Esophagus squamous epithelium (tissue), 5 donors: ENCODE measurements around the gene ORAI1. TPM values are rescaled to one million over a fixed set of nuclear protein-coding genes. Genes with fewer than 3 reads are reported as not detected.

Source experiments
- DNase-seq: peaks from one replicate; lab custom pipeline; 2025; lab: John Stamatoyannopoulos, UW
- H3K27ac ChIP-seq, 4 donors: fragments of 200-600 bp; sonication (generic); one replicate each; pipeline ENCODE4 v1.5.1; 2016 to 2019; ENCODE audit warnings: mild to moderate bottlenecking in 1 of 4
- H3K27me3 ChIP-seq, 4 donors: fragments of 200-600 bp; sonication (generic); 1 replicate in 3 of 4; 2 replicates in 1 of 4; pipeline versions ENCODE4 v1.5.1 to v1.6.0; 2017 to 2021; ENCODE audit warnings: antibody characterized with exemption in 1 of 4
- H3K36me3 ChIP-seq, 3 donors: fragments of 200-600 bp; sonication (generic); one replicate each; pipeline ENCODE4 v1.5.1; 2016 to 2019
- H3K4me1 ChIP-seq, 3 donors: fragments of 200-600 bp; sonication (generic); one replicate each; pipeline ENCODE4 v1.5.1; 2017 to 2019
- H3K4me3 ChIP-seq, 4 donors: fragments of 200-600 bp; sonication (generic); 1 replicate in 3 of 4; 2 replicates in 1 of 4; pipeline ENCODE4 v1.5.1; 2016 to 2019; ENCODE audit warnings: mild to moderate bottlenecking in 2 of 4, moderate library complexity in 1 of 4
- H3K9me3 ChIP-seq, 3 donors: fragments of 200-600 bp; sonication (generic); one replicate each; pipeline ENCODE4 v1.5.1; 2016 to 2019
- CTCF ChIP-seq, 6 experiments: fragments of 450-650 bp in 4 of 6; fragments of 200-600 bp in 2 of 6; sonication (generic) in 2 of 6; IDR thresholded peaks; one replicate each; pipeline ENCODE4 v1.5.1; 2016 to 2019; ENCODE audit warnings: antibody characterized with exemption in 6 of 6, mild to moderate bottlenecking in 4 of 6, moderate library complexity in 4 of 6
- POLR2A ChIP-seq, 4 donors: fragments of 450-650 bp; IDR thresholded peaks; one replicate each; pipeline ENCODE4 v1.6.1; 2017; ENCODE audit warnings: antibody characterized with exemption in 4 of 4, mild to moderate bottlenecking in 4 of 4, moderate library complexity in 3 of 4
- WGBS, 2 donors: methylation state at CpG; one replicate each; pipeline ENCODE4 v1.1.5; 2018; 5-methylcytosine and 5-hydroxymethylcytosine counted together
- intact Hi-C: fragments of 100-400 bp; cut with DNase I; formaldehyde crosslinking; loops from one replicate; pipeline ENCODE4 v1.15.0; 2022
- total RNA-seq, 4 donors: library from RNA; depleted of rRNA; stranded (reverse); fragments of >200 nt; gene quantifications; one replicate each; pipeline ENCODE4 v1.1.0, GENCODE V29; 2016
- donor health status: DM: yes; HTN: yes; CAD: no.

ORAI1 gene
- total RNA-seq, 4 donors from 2014 or later, result 4.4 to 7.9 (median 7.0) TPM

GRCh38 chr12:121608301-121608700 lies 18.0 kb upstream of the ORAI1 start:
- H3K4me3 ChIP-seq, result no peak overlapping the region
- no peak overlapping the region for H3K27ac ChIP-seq
- H3K9me3 ChIP-seq, result no peaks in the 10 kb centered on the region
- WGBS, 2 donors, result 81 to 93% methylated on average over 3 to 6 of the region's 6 CpGs
- DNase-seq, result no peak
- no peaks in the 10 kb centered on the region for H3K27me3 ChIP-seq
- intact Hi-C loops, result no loop called here
- TF ChIP-seq CTCF (IDR thresholded peaks at IDR 0.05) (no peak), POLR2A (IDR thresholded peaks at IDR 0.05) (no peak)
- H3K36me3 ChIP-seq, result no peaks in the 10 kb centered on the region
- peaks cover 0 to 20% (median 7%) of the 10 kb centered on the region in 3 donors for H3K4me1 ChIP-seq

GRCh38 chr12:121610239-121611149 lies 15.8 kb upstream of the ORAI1 start:
- Histone ChIP-seq H3K4me3 (peak overlapping the region in 1 of 4 donors; percentile 30), H3K4me1 (peaks cover 0 to 20% (median 7%) of the 10 kb centered on the region in 3 donors), H3K9me3 (no peaks in the 10 kb centered on the region), H3K36me3 (no peaks in the 10 kb centered on the region), H3K27ac (peak overlapping the region; percentile 30 to 72 (median 44)), H3K27me3 (no peaks in the 10 kb centered on the region)
- 23 to 33% methylated on average over 10 to 11 of the region's 11 CpGs for WGBS, 2 donors
- DNase-seq, result no peak
- TF ChIP-seq CTCF (IDR thresholded peaks at IDR 0.05), result no peak
- TF ChIP-seq POLR2A (IDR thresholded peaks at IDR 0.05), result no peak
- intact Hi-C loops, result no loop called here

- Histone ChIP-seq H3K4me3 (no peak overlapping the region), H3K9me3 (no peaks in the 10 kb centered on the region), H3K4me1 (peaks cover 0 to 20% (median 7%) of the 10 kb centered on the region in 3 donors), H3K27ac (peak overlapping the region; percentile 30 to 72 (median 44)), H3K27me3 (no peaks in the 10 kb centered on the region), H3K36me3 (no peaks in the 10 kb centered on the region)
- DNase-seq, result no peak
- 75 to 93% methylated on average over 1 to 2 of the region's 2 CpGs for WGBS, 2 donors
- intact Hi-C loops, result no loop called here
- TF ChIP-seq POLR2A (IDR thresholded peaks at IDR 0.05) (no peak), CTCF (IDR thresholded peaks at IDR 0.05) (no peak)
Observed at GRCh38 chr12:121611306-121611705, 15.0 kb upstream of the ORAI1 start.

- peaks cover 0 to 20% (median 7%) of the 10 kb centered on the region in 3 donors for H3K4me1 ChIP-seq
- H3K27ac ChIP-seq, result no peak overlapping the region
- 69 to 87% methylated on average over 2 to 3 of the region's 7 CpGs for WGBS, 2 donors
- intact Hi-C loops, result no loop called here
- TF ChIP-seq CTCF (IDR thresholded peaks at IDR 0.05) (no peak), POLR2A (IDR thresholded peaks at IDR 0.05) (no peak)
- H3K36me3 ChIP-seq, result no peaks in the 10 kb centered on the region
- H3K27me3 ChIP-seq, result no peaks in the 10 kb centered on the region
- H3K4me3 ChIP-seq, result no peak overlapping the region
- H3K9me3 ChIP-seq, result no peaks in the 10 kb centered on the region
- no peak for DNase-seq
Observed at GRCh38 chr12:121613462-121613861, 12.9 kb upstream of the ORAI1 start.

- WGBS, 2 donors, result 77 to 81% methylated on average over 9 of the region's 9 CpGs
- Histone ChIP-seq H3K27ac (no peak overlapping the region), H3K36me3 (no peaks in the 10 kb centered on the region), H3K9me3 (no peaks in the 10 kb centered on the region), H3K4me3 (no peak overlapping the region), H3K4me1 (peaks cover 0 to 25% (median 7%) of the 10 kb centered on the region in 3 donors), H3K27me3 (no peaks in the 10 kb centered on the region)
- no peak for TF ChIP-seq POLR2A (IDR thresholded peaks at IDR 0.05)
- no peak for TF ChIP-seq CTCF (IDR thresholded peaks at IDR 0.05)
- intact Hi-C loops, result no loop called here
- no peak for DNase-seq
Observed at GRCh38 chr12:121614872-121615467, 11.4 kb upstream of the ORAI1 start.
